Measurements from ENCODE around the gene EDRF1.

The EDRF1 gene

GRCh38 chr10:125788156-125789034, 68.9 kb downstream of the EDRF1 start:
- no peak for DNase-seq

GRCh38 chr10:125792342-125793300, 73.1 kb downstream of the EDRF1 start:
- DNase-seq = no peak

DNA sequence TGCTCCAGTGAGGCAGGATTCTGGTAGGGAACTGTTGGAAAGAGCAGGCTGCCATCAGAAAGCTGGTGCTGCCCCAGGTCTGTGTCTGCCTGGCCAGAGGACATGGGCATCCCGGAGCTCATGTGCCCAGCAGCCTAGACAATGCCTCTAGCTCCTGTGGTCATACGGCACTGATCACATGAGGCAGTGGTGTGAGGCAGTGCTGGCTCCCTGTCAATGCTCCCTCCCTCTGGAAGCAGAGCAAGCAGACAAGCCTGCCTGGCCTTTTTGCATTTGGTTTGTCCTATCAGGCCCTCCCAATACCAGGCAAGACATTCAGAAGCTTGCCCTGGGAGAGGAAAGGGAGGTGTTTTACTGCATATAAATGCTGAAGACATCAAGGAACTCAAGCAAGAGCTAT, 75.6 kb downstream of the EDRF1 start:
- no peak for DNase-seq

GRCh38 chr10:125795637-125796190, 76.2 kb downstream of the EDRF1 start:
- DNase-seq = no peak

GRCh38 chr10:125797424-125797823, 77.9 kb downstream of the EDRF1 start:
- no peak for DNase-seq

DNA sequence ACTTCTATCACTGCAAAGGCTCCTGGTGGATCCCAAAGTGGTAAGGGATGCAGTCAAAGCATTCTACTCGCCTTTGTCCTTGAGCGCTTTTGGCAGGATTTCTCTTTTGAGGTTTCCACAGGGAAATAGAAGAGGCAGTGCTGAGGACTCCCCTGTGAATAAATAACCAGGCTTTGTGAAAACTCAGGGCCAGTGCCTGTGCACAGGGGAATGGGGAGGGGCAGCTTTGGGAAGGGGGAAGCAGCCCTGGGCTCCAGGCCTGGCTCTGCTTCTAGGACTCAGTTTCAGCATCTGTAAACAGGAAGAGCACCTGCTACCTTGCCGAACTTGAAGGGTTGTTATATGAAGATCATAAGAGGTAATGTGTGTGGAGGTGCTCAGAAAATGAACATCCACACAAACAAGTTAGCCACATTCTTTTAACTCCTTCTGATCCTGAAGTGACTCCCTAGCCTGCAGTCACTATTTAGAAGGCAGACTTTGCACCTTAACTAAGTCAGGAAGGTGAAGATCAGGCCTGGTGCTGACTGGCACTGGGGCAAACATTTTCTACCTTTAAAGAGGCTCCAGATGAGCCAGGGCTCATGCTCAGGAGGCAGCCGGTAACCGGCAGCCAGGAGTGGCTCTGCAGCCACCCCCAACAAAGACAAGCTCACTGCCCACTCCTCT, 78.6 kb downstream of the EDRF1 start:
- DNase-seq = no peak

DNA sequence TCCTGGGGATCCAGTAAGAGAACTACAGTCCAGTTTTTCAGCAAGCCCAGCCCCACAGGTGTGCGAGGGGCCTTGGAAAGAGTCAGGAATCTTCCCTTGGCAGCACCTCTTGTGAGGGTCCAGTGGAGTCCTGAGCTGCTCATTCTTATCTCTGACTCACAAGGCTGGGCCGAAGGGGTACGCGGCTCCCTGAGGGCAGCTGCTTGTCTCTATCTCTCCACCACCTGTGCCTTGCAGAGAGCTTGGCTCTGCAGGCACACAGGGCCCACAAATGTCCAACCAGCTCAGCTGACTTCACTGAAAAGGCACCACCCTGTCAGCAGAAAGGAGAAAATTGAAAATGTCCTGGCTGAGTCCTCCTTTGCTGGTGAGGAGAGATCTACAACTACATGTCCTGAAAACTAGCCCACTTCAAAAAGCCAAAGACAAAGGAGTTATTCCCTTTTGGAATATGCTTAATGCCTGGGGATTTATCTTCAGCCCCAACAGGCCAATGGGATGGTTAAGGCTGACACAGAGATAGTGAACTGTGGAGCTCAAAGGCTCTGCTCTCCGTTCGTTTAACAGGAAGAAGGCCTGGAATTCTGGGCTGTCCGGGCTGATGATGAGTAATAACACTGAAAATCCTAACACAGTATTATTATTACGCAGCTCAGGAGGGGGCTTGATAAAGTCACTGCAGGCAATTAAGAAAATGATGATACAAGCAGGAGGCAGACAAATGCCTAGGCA, 80.1 kb downstream of the EDRF1 start:
- DNase-seq = no peak

GRCh38 chr10:125801574-125801973, 82.1 kb downstream of the EDRF1 start:
- no peak for DNase-seq

GRCh38 chr10:125802131-125802530, 82.6 kb downstream of the EDRF1 start:
- no peak for DNase-seq

DNA sequence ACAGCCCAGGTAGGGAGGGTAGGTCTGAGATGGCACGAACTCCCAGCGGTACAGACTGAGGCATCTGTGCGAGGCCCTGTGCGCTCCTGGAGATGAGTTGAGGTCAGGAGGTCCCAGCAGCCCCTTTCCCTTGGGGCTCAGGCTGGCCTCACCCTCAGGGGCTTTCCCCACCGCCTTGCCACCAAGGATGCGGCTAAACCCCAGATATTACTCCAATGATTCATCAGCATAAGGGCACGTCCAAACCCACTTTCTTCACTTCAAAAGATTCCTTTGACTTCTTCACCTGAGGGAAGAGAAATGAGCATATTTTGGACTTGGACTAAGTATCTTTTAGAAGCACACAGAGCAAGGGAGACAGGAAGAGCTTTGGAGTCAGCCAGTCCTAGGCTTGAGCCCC, 83.2 kb downstream of the EDRF1 start:
- DNase-seq = no peak

DNA sequence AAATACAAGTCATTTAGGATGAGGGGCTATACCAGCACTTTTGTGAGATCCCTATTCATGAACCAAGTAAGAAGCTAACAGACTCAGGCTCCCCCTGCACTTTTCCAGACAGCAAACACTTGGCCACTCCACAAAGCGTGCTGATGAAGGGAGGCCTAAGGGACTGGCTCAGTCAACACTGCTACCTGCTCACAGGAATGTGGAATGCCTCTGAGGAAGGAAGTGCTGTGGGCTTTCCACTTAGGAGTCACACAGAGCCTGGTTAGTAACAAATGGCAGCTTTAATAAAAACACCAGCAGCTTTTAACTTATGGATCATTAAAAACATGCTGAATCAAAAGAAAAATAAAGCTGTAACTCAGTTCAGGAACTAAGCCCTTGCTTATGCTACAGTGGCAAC, 88.5 kb downstream of the EDRF1 start:
- DNase-seq = no peak

DNA sequence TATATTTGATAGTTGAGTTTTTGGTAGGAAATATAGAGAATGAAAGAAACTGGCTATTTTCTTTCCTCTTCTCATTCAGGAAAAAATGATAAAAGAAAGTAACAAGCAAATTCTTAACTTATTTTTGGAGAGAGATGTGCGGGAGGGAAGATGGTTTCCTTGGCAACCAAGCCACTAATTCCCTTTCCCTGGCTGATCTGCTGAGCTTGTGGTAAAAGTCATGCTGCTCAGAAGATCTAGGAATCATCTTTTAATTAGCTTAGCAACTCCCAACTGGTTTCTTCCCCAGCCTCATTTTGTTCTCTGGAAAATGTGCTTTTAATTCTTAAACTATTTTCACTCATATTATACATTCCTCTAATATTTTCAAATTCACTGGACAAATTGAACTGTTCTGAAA, 91.7 kb downstream of the EDRF1 start:
- DNase-seq = no peak

DNA sequence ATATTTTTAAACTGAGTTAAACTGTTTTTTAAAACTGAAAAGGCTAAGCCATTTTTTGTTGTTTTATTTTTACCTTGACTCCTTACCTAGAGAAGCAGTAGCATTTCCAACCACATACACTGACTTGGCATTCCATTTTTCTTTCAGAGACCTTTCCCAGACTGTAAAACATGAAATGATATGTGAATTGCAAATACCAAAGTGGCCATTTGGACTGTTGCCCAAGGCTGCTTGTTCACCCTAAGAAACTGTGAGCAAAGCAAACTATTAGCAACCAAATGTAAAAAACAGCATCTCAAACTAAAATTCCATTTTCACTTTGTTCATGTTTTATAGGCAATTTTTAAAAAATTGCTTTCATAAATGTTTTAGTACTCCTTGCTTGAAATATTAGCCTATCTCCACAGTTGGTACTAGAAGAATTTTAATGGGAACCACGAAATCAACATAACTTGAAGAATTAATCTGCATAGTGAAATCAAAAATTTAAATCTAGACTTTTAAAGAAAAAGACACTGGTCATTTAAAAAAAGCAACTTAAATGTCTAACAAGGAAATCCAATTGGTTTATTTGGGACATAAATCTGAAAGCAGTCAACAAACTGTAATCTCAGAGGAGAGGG, 92.7 kb downstream of the EDRF1 start:
- DNase-seq = no peak

Data from CD4-positive, alpha-beta T cell treated with Interleukin-4 for 1 hour (primary cell).